Activated CD8-positive, alpha-beta memory T cell treated with anti-CD3 and anti-CD28 coated beads, Interleukin-2, amount 50 U/mL, for 1 hour (primary cell): Measurements from ENCODE around the gene DNAJB12.
A peak's percentile ranks its signal among the peaks of the same experiment; 100 is the strongest.
"Not testable (repeated sequence)": the region's sequence is repeated elsewhere in the genome, so short reads cannot be mapped to it uniquely, and the experiment has no call there.

Source experiments
- DNase-seq: peaks from one replicate; pipeline ENCODE4 v3.0.0-alpha.2; 2020; ENCODE audit errors: extremely low read depth

Gene DNAJB12

GRCh38 chr10:72316748-72317435 is 37.8 kb downstream of the DNAJB12 start:
- DNase-seq = no peak

DNA sequence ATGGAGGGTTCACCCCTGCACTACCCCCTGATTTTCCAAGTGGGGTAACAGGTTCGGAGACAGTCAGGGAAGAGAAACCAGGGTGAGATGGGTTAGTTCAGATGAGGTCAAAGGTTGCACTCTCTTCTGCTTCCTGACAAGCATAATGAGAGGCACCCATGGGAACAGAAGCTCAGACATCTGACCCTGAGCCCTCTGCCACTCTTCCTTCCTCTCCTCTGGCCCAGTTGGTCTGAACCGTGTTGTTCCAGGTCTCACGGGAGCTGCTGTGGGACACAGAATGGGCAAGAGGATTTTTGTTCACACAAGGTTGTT is 38.4 kb downstream of the DNAJB12 start:
- no peak for DNase-seq

GRCh38 chr10:72315611-72316385 is 38.9 kb downstream of the DNAJB12 start:
- no peak for DNase-seq

DNA sequence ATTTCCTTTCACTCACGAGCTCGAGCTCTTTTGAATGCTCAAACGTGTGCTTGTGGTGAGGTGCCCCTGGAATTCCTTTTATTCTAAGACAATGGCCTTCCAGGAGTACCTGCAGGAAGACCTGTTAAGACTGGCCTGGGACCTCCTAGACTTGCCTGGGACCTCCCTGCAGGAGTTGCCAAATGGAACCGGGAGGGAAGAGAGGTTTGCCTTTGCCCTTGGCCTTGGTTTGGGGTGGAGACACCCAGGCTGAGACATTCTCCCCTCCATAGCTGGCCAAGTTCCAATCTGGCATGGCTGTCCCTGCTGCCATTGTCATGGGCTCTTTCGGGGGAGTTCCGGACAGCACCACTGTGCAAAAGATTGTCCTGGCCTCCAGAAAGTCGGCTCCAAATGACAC is 39.7 kb downstream of the DNAJB12 start:
- DNase-seq = no peak

DNA sequence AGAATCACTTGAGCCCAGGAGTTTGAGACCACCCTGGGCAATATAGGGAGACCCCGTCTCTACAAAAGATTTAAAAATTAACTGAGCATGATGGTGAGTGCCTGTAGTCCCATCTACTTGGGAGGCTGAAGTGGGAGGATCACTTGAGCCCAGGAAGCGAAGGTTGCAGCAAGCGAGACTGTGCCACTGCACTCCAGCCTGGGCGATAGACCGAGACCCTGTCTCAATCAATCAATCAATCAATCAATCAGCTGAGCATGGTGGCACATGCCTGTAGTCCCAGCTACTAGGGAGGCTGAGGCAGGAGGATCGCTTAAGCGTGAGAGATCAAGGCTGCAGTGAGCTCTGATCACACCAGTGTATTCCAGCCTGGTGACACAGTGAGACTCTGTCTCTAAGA is 40.5 kb downstream of the DNAJB12 start:
- no peak for DNase-seq

DNA sequence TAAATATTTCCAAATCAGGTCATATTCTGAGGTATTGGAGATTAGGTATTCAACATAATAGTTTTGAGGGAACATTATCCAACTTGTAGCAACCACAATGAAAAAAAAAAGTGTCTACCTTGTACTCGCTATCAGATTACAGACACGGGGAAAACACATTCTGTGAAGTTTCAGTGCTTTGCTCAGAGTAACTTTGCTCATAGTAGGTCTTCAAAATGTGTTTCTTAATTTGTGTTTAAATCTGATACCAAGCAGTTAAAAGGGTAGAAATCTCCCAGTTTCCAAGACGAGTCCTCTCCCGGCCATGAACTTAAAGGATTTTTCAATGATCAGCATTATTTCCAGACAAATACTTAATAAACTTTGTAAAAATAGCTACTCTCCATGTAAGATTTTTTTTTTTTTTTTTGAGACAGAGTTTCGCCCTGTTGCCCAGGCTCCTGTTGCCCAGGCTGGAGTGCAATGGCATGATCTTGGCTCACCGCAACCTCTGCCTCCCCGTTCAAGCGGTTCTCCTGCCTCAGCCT is 41.8 kb downstream of the DNAJB12 start:
- no peak for DNase-seq

- no peak for DNase-seq
Measured at GRCh38 chr10:72311667-72312066, 43.1 kb downstream of the DNAJB12 start.

GRCh38 chr10:72310636-72311035 is 44.1 kb downstream of the DNAJB12 start:
- no peak for DNase-seq

DNA sequence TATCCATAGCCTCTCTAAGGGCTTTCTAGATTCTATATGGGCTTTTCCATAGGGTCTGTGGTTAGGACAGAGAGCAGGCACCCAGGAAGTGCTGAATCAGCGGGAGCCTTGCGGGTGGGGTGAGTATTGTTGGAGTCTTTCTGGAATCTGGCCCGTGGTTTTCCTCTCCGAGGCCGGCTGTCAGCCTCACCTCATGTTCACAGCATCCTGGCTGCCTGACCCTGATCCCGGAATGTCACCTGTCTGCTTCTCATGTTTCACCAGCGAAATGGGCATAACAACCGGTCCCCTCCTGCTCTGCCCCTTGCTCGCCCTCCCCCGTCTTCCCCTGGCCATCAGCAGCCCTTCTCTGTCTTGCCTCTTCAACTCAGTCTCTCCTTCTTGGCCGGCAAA is 44.5 kb downstream of the DNAJB12 start:
- DNase-seq = no peak

DNA sequence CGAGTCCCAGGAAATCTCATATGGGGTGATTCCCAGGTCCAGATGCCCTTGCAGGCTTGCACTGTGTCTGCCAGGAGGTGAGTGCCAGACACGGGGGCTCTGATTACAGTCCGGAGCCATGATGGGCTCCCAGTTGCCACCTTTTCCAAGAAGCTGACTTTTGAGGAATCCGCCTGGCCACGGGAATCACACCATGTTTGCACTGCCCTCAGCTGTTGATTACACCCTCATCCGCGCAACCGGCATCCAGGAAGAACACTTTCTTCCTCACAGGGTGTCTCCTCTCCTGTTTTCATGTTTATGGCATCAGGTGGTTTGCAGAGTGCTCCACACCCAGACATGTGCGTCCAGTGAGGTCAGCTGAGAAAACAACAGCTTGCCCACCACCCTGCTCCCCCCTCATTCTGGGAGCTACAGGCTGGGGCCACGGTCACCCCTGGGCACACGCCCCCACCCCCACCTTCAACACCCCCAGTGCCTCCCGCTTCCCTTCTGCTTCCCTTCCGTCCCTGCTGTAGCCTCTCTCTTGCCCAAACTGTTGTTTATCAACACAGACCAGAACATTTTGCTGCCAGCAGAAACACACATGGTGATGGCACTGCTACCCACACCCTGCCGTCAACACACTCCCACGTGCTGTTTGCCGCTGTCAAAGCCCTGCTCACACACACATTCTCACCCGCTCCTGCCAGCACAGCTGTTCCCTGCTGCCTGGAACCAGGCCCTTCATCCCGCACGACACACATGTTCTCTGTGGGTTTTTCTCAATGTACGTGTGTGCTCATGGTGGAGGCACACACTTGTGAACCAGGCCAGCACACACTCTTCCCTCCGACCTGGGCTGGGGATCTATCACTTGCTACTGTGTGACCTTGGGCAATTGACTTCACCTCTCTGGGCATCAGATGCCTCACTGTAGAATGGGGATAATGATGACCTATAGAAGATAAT is 45.2 kb downstream of the DNAJB12 start:
- DNase-seq = no peak

- no peak for DNase-seq
Measured at GRCh38 chr10:72308320-72308987, 46.3 kb downstream of the DNAJB12 start.

- not testable (repeated sequence) for DNase-seq
Measured at GRCh38 chr10:72307711-72308110, 47.0 kb downstream of the DNAJB12 start.

GRCh38 chr10:72306215-72306760 is 48.4 kb downstream of the DNAJB12 start:
- DNase-seq = no peak

DNA sequence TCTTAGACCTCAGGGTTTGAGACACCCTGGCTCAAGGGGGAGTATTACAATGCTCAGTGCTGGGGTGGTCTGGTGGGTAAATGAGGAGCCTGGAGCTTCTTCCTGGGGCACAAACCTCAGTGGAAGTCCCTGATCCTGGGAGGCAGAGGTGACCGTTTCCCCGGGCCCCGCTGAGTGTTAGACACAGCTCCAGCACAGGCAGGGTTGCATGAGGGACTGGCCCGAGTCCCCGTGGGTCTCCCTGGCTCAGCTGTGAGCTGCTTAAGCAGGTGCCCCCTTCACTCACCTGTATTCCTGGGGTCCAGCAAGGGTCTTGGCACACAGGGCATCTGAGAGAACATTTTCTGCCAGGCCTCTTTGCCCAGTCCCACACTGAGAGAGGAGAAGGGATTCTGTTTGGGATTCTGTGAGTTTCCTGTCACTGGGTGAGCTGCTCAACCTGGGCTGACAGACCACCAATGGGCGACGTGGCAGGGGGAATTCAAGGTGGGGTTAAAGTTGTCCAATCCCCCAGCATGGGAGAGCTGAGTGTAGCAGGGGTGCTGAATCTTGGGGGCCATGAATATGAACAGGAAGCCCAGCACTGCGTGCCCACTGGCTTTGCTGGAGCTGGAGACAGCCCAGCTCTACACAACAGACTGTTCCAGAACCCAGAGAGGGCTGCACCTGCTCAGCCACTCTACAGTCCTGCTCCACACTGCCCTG is 51.1 kb downstream of the DNAJB12 start:
- DNase-seq = no peak

GRCh38 chr10:72298592-72299519 is 55.9 kb downstream of the DNAJB12 start:
- no peak for DNase-seq

GRCh38 chr10:72297805-72298591 is 56.7 kb downstream of the DNAJB12 start:
- DNase-seq = peak; percentile 83

DNA sequence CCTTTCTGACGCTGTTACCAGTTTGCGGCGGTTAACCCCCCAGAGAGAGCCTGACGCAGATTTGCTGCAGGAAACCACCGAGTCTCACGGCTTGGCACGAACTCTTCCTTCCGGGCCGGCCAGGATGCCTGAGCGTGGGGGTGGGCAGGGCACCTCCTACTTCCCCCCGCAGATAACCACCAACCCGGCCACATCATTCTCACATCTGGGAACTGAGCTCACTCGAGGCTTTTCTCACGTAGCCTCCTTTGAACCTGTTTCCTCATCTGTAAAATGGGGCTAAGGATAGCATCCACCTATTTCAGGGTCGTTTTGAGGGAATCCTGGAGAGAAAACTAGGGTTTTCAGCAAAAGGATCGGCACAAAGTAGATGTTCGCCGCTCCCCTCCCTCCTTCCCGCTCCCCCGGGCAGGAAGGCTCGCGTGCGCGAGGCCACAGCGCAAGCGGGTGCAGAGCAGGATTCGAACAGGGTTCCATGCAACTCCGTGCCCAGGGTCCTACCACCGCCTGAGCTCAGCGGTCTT is 57.4 kb downstream of the DNAJB12 start:
- DNase-seq = peak; percentile 91

DNA sequence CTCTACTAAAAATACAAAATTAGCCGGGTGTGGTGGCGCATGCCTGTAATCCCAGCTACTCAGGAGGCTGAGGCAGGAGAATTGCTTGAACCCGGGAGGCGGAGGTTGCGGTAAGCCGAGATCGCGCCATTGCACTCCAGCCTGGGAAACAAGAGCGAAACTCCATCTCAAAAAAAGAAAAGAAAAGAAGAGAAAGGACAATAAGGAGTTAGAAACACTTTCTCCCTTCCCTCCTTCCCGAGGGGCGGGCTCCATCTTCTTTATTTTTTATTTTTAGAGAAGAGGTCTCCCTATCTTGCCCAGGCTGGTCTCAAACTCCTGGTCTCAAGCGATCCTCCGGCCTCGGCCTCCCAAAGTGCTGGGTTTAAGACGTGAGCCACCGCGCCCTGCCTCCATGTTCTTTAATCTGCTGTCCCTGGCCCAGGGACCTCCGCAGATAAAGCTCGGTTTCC is 57.9 kb downstream of the DNAJB12 start:
- DNase-seq = not testable (repeated sequence)
